Left lobe of liver (tissue), 2 donors: ENCODE results near the gene RPLP1. TPM values are rescaled to one million over a fixed set of nuclear protein-coding genes. Genes with fewer than 3 reads are reported as not detected.
A peak's percentile ranks its signal among the peaks of the same experiment; 100 is the strongest.
"Not testable (repeated sequence)": the region's sequence is repeated elsewhere in the genome, so short reads cannot be mapped to it uniquely, and the experiment has no call there.

Experiments used
- ATAC-seq: fragments of 200-7000 bp; cut with Tn5 transposase; one replicate; pipeline ENCODE4 v1.9.1; 2020; ENCODE audit warnings: mild to moderate bottlenecking, moderate library complexity
- DNase-seq: peaks from one replicate; pipeline ENCODE4 v3.0.0-alpha.2; 2020; ENCODE audit warnings: low spot score
- total RNA-seq: library from RNA; stranded (reverse); gene quantifications from one replicate; pipeline ENCODE4 v1.2.1, GENCODE V29; 2021
- donor health status: DM: no; HTN: no; CAD: no; lungs with moderate emphysema.
- donor health status: DM: no; HTN: yes; CAD: no.

RPLP1 gene
- total RNA-seq, 1 donor from 2014 or later = 577 TPM

GRCh38 chr15:69436951-69437350, 15.7 kb upstream of the RPLP1 start:
- DNase-seq (no peak), ATAC-seq (no peak)

- ATAC-seq (no peak), DNase-seq (no peak)
Observed at GRCh38 chr15:69439623-69440022, 13.0 kb upstream of the RPLP1 start.

- ATAC-seq = no peak
- DNase-seq = no peak
Observed at GRCh38 chr15:69443032-69443611, 9.5 kb upstream of the RPLP1 start.

GRCh38 chr15:69444686-69445085, 7.9 kb upstream of the RPLP1 start:
- ATAC-seq (no peak), DNase-seq (no peak)

DNA sequence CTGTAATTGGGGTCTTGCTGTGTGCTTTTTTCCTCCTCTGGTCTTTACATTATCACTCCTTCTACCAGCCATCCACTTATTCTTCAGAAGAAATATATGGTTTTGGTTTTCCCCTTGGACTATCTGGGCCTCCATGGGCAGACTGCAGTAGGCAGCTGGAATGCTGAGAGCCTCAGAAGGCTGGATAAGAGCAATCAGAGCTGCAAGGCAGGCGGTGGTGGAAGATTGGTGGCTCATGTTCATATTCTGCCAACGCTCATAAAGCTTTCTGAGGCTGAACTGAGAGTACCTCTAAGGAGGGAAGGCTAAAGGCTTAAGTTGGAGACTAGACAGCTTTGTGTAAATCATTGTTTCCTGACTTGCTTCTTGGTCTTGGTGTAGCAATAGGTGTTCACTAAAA, 5.7 kb upstream of the RPLP1 start:
- DNase-seq = no peak
- no peak for ATAC-seq

DNA sequence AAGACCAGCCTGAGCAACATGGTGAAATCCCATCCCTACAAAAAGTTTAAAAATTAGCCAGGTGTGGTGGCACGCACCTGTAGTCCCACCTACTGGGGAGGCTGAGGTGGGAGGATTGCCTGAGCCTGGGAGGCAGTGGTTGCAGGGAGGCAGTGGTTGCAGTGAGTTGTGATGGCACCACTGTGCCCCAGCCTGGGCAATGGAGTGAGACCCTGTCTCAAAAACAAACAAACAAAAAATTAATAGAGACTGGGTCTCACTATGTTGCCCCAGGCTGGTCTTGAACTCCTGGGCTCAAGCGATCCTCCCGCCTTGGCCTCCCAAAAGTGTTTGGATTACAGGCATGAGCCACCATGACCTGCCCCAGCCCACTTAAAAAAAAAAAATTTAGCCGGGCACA, 2.4 kb upstream of the RPLP1 start:
- not testable (repeated sequence) for DNase-seq

GRCh38 chr15:69450968-69451695, 1.5 kb upstream of the RPLP1 start:
- no peak for DNase-seq
- ATAC-seq = no peak

More for the DNA sequence above, 2.4 kb upstream of the RPLP1 start:
- ATAC-seq = not testable (repeated sequence)

DNA sequence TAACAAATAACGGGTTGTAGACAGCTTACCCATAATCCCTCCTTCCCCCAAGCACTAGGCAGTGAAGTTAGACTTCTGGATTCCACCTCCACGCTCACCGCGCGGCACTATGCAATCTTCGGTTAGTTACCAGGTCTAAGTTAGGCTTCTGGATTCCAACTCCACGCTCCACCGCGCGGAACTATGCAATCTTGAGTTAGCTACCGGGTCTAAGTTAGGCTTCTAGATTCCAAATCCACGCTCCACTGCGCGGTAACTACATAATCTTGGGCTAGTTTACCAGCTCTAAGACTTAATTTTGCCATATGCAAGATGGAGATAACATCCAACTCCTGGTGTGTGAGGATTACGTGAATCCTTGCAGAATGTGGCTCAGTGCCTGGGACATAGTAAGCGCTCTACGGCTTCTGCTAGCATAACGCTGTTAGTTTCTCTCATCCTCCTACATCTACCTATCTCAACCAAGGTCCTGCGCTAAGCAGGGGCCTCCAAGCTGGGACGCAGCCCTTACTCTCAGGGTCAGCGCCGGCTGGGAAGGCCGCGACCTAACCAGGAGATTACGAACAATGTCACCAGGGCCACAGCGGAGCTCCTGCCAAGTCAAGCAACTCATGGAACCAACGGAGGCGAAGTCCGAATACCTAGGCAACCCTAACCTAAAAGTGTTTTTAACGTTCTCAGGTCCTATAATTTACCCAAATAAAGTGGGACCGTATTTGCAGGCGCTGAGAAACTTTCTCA, 497 bp upstream of the RPLP1 start:
- ATAC-seq (peak; percentile 64), DNase-seq (no peak)

DNA sequence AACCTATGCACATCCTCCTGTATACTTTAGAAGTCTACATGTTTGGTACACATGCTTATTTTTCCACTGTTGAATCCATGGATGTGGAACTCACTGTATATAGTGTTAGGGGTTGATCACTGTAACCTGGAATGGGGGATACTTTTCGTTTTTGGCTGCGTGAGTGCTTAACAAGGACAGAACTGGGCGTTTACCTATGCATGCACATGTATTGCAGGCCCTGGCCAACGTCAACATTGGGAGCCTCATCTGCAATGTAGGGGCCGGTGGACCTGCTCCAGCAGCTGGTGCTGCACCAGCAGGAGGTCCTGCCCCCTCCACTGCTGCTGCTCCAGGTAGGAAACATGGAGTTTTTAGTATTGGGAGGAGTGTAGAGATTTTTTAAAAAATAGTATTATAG, 2.3 kb downstream of the RPLP1 start:
- ATAC-seq = no peak
- DNase-seq = no peak

GRCh38 chr15:69456208-69457166, 3.9 kb downstream of the RPLP1 start:
- ATAC-seq (no peak), DNase-seq (no peak)

DNA sequence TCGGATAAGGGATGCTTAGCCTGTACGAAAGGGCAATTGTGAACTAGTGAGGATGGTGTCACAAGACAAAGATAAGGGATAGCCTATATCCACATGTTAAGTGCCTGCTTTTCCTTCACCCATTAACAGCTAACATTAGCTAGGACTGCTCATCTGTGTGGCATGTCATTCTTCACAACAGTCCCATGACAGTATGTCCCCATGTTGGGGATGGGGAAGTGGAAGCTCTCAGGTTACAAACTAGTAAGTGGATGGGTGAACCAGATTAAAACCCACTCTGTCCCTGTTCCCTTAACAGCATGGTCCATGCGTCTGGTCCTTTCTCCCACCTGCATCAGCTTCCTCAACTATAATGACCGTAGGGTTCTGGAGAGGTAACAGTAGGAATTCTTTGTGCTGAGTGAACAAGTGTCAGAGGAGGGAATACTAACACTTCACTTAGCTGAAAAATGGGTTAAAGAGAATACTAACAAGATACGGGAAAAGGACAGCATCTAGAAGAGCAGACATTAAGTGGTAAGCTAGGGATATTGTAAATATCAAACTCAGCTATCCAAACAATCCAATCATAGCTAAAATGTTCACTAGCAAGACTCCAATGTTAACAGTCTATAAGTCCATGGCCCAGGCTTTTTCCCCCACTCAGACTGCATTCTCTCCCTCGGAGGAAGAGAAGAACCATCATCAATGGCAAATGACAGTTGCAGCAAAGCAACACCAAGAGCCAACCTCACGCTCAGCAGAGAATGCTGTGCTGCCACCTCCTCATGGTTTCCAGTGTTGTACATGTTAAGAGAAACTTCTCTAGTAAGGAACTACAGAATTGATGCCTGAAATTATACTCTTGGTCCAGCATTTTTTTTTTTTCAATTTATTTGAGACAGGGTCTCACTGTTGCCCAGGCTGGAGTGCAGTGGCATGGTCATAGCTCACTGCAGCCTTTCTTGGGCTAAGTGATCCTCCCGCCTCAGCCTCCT, 5.0 kb downstream of the RPLP1 start:
- ATAC-seq (no peak), DNase-seq (no peak)

- DNase-seq = no peak
- no peak for ATAC-seq
Observed at GRCh38 chr15:69459066-69459465, 6.4 kb downstream of the RPLP1 start.

DNA sequence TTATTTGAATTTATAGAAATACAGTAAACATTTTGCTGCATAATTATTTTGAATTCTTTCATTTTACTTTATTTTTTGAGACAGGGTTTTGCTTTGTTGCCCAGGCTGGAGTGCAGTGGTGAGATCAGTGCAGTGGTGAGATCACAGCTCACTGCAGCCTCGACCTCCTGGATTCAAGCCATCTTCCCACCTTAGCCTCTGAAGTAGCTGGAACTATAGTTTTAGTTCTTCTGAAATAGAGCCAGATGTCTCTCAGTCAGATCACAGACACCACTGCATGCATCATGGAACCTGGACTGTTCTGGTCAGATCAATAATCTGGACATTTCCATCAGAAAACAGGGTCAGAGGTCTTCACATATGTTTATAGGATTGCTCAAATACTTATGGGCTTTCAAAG, 7.9 kb downstream of the RPLP1 start:
- DNase-seq = no peak
- no peak for ATAC-seq

DNA sequence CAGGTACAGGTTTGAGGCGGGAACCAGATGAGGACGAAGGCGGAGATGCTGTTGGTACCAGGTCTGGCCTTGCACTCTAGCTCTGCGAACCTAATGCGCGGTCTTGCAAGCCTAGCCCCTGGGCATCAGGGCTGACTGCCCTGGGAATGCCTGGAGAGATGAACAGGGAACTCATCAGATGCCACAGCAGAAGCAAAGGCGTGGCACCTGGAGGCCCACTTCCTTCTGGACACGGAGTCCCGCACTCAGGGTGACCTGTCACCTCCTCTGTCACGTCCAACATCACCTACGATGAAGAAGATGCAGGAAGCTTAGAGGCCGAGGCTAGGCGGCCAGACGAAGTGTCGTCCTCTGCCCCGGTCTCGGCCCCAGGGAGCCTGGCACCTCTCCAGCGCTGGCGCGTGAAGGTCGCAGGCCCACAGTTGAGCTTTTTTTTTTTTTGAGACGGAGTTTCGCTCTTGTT, 9.4 kb downstream of the RPLP1 start:
- ATAC-seq = peak; percentile 40
- peak; percentile 70 for DNase-seq

DNA sequence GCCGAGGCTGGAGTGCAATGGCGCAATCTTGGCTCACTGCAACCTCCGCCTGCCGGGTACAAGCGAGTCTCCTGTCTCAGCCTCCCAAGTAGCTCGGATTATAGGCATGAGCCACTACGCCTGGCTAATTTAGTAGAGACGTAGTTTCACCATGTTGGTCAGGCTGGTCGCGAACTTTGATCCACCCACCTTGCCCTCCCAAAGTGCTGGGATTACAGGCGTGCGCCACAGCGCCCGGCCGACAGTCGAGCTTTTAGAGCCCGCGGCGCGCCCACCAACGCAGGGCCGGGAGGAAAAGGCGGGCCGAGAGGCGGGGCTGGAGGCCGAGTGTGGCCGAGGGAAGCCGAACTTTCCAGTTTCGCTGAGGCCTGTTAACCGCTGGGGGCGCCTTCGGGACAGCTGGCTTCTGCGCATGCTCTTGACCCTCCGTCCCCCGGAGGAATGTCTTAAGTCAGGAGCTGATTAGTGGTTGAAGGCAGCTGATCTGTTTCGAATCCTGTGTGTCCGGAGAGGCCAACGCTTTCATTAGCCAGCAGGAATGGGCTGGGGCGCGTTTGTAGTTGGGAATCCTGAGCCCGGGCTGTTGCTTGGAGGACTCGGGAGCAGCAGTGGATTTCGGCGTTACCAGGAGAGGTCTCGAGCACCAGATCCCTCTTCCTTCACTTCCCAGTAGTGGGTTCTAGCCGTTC, 10.0 kb downstream of the RPLP1 start:
- DNase-seq (peak; percentile 97), ATAC-seq (peak; percentile 95)

DNA sequence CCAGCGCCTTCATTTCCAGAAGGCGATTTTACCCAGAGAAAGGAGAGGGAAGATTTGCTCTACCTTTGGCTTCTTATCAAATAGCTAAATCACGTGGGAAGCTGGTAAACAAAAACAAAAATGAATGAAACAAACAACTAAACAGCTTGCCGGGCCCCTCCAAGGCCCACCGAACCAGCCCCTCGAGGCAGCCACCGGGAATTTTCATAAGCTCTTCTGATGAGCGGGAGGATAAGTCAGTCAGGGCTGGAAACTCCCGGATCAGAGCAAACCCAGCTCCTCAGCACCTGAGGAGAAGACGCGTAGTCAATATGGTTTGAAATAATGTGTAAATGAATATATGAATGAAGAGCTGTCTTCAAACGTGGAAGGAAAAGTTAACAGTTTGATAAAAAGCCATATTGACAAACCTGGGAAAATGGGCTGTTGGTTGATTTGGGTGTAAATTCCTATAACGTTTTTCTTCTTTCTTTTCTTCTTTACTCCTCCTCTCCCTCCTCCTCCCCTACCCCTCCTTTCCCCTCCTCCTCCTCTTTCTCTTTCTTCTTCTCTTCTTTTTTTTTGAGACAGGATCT, 10.7 kb downstream of the RPLP1 start:
- DNase-seq = no peak
- peak; percentile 2 for ATAC-seq

GRCh38 chr15:69465253-69465652, 12.6 kb downstream of the RPLP1 start:
- ATAC-seq = no peak
- no peak for DNase-seq

DNA sequence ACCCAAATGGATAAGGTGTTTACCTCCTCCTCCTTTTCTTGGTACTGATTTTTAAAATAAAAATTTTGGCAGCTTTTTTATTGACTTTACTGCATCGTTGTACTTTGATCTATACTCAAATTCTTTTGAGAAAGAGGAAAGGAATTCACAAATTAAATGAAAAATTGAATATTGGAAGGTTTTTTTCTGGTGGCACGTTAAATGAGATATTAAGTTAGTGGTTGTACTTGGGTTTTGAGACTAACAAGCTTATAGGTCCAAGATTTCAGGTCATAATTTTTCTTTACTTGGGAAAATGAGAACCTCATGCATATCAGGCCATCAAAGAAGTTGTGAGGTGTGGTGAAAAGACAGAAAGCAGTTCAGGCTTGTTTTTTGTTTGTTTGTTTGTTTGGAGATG, 14.1 kb downstream of the RPLP1 start:
- DNase-seq = no peak
- ATAC-seq = no peak

- no peak for DNase-seq
- no peak for ATAC-seq
Observed at GRCh38 chr15:69467636-69468035, 15.0 kb downstream of the RPLP1 start.
